Tibial nerve (tissue), 4 donors: ENCODE measurements around the gene THBS4.

Experiments
- EP300 ChIP-seq, 2 donors: sonication (generic); formaldehyde crosslinking; IDR thresholded peaks; one replicate each; pipeline ENCODE4 v1.6.1; 2017; ENCODE audit warnings: antibody characterized with exemption in 2 of 2, mild to moderate bottlenecking in 1 of 2
- TF ChIP-seq, protein P1 (sequence below), 5 experiments: fragments of 200-600 bp in 3 of 5; fragments of 450-650 bp in 2 of 5; sonication (generic) in 3 of 5; IDR thresholded peaks; one replicate each; pipeline ENCODE4 v1.5.1; 2016 to 2019; ENCODE audit warnings: antibody characterized with exemption in 5 of 5, mild to moderate bottlenecking in 3 of 5, moderate library complexity in 2 of 5

DNA sequence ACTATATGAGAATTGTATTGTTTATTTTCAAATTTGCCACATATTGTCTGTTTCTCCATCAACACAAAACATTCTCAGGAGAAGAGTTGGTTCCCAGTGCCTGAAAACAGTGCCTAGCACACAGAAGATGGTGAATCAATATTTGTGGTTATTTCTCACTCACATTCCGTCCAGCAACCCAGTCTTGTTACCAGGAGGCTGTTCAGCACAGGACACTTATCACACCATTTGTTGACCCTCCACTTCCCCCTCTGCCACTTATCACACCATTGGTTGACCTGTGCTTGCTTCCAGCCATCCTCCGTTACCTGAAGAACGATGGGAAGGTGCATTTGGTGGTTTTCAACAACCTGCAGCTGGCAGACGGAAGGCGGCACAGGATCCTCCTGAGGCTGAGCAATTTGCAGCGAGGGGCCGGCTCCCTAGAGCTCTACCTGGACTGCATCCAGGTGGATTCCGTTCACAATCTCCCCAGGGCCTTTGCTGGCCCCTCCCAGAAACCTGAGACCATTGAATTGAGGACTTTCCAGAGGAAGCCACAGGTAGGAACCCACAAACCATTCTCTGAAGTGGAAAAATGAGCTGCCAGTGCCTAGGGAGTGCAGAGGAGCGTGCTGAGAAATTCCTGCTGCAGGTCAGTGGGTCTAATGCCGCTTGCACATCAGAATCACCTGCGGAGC is 20.5 kb downstream of the THBS4 start:
- TF ChIP-seq EP300 (IDR thresholded peaks at IDR 0.05) = no peak
- TF ChIP-seq, protein P1, sequence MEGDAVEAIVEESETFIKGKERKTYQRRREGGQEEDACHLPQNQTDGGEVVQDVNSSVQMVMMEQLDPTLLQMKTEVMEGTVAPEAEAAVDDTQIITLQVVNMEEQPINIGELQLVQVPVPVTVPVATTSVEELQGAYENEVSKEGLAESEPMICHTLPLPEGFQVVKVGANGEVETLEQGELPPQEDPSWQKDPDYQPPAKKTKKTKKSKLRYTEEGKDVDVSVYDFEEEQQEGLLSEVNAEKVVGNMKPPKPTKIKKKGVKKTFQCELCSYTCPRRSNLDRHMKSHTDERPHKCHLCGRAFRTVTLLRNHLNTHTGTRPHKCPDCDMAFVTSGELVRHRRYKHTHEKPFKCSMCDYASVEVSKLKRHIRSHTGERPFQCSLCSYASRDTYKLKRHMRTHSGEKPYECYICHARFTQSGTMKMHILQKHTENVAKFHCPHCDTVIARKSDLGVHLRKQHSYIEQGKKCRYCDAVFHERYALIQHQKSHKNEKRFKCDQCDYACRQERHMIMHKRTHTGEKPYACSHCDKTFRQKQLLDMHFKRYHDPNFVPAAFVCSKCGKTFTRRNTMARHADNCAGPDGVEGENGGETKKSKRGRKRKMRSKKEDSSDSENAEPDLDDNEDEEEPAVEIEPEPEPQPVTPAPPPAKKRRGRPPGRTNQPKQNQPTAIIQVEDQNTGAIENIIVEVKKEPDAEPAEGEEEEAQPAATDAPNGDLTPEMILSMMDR (IDR thresholded peaks at IDR 0.05) = no peak
